Activated CD8-positive, alpha-beta memory T cell treated with anti-CD3 and anti-CD28 coated beads for 1 hour (primary cell): Measurements from ENCODE around the gene DSCAM.
"Not testable (repeated sequence)": the region's sequence is repeated elsewhere in the genome, so short reads cannot be mapped to it uniquely, and the experiment has no call there.

Experiments used
- DNase-seq, 2 donors: peaks; one replicate each; pipeline ENCODE4 v3.0.0-alpha.2; 2020; ENCODE audit warnings: low read depth in 1 of 2; ENCODE audit errors: extremely low read depth in 1 of 2

DSCAM gene

DNA sequence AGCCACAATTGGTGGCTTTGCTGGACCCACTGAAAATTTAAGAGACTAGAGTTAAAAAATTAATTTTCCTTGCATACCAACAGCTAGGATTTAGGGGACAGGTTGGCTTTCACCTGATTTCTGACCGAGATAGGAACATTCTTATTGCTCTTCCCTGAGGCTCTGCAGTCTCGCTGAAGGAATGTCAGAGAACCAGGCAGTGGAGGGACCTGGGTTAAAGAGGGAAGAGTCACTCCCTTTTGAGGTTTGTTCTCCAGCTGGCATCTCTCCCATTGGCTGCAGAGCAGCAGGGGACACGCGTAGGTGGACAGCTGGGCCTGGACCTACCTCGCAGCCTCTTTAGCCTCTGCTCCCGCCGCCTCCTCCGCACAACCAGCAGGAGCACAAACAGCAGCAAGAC, 772.2 kb downstream of the DSCAM start:
- no peak for DNase-seq

DNA sequence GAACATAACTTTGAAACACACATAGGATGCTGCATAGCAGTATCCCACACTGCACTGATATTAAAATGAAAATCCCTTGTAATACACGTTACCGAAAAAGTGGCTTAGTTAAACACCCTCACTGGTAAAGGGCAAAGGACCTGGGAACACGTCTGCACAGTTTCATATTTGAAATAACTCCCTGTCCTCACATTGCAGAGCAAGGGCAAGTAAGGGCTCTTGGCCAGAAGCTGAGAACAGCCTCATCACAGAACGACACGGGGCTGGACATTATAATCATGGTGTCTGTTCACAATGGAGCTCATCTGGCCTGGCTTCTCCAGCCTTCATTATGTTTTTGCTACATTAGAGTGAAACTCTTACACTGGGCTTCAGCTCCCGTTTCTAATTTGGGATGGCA, 772.8 kb downstream of the DSCAM start:
- no peak for DNase-seq

DNA sequence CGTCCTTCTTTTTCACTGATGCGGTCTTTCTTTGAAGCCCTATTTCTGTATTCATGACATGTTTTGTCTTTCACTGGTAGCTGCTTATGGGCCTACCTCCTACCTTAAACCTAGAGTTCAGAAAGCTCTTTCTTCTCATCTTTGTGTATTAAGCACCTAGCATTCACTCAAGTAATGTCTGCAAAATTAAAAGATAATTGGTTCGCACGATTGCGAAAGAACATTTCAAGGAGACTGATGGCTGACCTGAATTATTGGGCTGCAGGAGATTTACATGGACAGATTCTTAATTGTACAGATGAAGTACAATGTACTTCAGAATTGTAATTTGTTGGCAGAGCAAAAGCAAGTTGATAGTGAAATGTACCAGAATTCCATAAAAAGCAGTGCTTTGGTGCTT, 773.3 kb downstream of the DSCAM start:
- DNase-seq, result no peak

DNA sequence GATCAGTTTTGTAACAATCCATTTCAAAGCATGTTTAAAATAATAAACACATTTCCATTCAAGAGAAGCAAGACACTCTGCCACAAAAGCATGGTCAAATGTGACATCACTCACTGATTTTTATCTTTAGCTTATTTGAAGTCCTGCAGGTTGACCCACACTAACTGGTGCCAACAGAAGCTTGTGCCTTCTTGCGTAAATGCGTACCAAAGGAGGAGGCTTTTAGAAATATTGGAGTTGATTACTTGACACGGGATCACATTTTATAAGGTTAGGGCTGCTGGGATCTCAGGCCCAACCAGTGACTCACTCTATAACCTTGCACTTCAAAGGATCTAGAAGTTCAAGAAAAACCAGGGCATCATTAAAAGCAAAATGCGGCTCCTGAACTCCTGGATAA, 776.1 kb downstream of the DSCAM start:
- no peak for DNase-seq

DNA sequence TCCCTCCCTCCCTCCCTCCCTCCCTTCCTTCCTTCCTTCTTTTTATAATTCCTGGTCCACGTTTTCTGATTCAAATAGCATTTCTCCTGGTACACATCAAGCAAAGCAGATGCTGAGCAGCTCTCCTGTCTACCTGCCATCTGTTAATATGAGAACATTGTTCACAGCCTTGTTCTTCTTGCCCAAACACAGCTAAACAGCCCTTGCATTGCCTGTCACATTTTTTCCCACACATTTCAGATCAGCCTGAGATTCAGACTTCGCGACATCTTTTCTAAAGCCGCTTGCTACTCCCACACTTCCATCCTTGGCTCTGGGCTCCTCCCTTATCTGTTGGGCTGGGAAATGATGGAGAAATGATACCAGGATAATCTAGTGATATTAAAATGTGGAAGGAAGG, 779.2 kb downstream of the DSCAM start:
- DNase-seq, result no peak

DNA sequence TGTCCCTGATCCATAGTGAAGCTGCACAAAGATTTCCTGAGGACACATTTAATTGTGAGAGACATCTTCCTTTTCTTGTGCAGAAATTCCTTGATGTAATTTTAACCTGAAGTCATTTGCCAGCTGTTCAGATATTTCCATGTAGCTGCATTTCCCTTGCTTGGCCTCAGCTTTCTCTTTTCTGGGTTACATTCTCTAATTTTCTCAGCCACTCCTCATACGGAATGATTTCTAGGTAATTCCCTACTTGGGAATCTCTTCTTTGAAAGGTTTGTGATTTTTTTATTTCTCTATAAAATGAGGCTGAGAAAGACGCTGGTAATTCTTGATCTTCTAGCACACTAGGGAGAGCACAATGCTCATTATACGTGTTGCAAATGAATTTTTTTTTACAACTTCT, 780.7 kb downstream of the DSCAM start:
- no peak for DNase-seq

DNA sequence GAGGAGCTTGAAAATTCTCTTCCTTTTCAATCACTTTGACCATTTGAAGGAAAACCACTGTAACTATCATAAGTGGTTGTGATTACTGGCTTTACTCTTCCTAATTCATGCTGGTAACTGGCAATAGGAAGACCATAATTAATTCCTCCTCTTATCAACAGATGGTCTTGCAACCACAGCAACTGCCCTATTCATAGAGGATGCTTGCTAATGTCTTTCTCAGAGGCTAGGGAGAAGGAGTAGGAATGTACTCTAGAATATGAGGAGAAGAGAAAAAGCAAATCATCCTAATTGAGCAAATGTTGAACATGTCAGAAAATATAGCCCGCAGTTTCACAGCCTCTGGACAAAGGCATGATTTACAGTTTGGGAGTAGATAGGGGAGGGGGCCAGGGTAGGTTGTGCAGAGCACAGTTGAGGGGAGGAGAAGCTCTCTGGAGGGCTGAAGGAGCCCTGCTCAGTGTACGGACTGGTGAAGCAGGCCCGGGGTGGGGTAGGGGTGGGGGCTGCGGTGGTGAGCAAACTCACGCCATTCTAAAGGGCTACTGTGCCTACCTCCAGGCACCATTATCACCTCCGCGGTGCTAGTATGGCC, 786.8 kb downstream of the DSCAM start:
- DNase-seq, result no peak

DNA sequence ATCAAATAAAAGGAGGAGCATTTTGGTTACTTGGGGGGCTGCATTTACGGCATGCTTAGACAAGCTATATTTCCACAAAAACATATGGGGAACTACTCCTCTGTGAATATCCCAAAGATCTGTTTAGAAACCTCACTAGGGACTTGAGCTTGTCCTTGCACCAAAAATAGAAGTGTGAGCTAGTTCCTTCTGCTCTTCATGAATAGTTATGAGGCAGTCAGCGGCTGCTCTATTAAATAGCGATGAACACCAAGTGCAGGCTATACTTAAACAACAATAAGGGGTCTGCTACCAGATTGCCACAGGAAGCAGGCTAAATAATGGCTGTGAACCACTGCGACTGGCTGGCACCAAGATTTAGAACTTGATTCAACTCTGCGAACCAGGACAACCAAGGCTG, 789.6 kb downstream of the DSCAM start:
- no peak for DNase-seq

DNA sequence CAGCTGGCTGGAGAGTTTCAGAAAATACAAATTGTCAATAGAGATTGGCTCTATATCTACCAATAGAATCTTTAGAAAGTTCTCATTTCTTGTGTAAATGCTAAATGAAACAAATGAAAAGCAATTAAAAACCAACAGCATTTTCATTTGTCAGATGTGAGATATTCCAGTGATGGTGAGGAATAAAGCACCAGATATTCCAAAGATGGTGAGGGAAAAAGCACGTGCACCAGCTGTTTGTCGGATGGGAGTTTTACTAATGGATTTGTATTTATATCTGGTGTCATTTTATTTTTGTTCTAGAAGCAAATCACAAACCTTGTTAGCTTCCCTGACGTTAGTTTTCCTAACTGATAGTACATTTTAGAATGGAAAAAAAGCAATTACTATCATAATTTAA, 790.9 kb downstream of the DSCAM start:
- DNase-seq, result no peak

DNA sequence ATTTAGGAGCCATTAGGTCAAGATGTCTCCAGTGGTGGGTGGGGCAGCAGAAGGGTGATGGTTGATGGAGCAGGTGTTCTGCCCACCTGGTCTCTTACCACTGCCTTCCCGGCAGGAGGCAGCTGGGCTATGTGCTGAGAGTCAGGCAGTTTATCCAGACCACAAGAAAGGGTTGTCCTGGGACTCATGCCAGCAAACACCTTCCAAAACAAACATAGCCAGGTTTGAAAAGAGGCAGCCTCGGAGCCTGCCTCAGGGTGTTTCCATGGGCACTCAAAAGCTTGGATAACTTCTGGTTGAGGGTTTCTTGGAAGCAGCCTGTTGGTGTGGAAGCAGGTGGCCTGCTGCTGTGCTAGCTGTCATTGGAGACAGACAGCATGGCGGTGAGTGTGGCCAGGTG, 792.6 kb downstream of the DSCAM start:
- DNase-seq, result no peak

DNA sequence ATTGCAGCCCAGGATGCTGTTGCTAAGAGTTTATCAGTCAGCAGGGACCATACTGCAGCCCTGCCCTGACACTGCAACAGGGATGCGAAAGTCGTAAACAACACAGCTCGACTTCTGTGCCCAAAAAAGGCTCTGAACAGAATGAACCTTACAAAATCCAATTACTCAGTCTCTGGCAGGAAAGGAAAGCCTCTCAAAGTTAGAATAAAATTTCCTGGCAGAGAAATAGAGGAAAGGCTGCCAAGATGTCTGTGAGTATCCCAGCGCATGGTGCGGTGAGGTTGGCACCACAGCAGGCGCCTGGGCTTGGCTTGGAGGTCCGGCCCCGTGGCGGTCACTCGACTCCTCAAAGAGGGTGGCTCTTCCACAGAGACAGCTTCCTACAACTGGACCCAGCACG, 794.0 kb downstream of the DSCAM start:
- DNase-seq, result no peak

DNA sequence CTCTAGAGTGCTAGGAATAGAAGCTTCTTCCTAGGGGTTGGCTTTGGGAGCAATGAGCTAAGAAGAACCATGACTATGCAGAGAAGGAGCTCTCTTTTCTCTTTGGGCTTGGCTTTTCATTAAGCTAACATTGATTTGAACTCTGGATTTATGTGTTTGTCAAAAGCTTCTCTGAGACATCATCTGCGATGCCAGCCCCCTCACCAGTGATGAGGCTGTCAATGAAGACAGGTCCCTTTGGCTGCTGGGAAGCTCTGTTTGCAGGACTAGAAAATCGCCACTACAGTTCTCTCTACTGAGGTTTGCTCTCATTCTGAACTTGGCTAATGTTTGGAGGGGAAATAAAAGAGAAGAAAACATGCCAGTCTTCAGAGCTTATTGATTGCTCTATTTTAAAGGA, 794.7 kb downstream of the DSCAM start:
- DNase-seq, result no peak

DNA sequence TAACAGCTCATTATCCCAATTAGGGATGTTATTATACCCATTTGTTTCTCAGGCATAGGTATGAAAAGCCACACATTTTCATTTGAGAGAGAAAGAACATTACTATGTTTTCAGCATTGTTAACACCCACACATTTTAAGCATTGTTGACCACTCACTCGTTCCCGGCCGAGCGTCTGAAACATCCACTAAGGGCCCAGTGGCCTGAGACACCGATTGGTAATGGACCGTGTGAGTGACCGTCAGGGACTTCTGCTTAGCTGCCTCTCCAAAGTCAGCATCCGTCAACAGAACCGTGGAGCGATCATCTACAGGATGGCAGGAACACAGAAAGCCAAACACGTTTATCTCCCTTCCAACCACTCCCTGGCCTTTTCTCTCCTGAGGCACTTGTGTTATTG, 795.2 kb downstream of the DSCAM start:
- no peak for DNase-seq

DNA sequence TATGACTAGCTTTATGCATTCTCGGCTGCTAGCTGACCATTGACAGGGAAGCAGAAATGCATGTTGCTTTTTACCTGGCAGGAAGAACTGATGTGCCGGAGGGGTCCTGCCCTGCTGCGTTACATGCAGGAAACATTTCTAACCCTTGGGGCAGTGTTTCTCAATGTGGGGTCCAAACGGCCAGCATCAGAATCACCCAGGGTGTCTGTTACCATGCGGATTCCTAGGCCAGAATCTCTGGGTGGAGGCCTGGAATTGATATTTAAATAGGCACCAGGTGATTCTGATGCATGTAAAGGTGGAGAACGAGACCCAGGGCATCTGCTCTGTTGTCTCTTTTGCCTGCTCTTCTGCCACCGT, 797.0 kb downstream of the DSCAM start:
- DNase-seq, result no peak

DNA sequence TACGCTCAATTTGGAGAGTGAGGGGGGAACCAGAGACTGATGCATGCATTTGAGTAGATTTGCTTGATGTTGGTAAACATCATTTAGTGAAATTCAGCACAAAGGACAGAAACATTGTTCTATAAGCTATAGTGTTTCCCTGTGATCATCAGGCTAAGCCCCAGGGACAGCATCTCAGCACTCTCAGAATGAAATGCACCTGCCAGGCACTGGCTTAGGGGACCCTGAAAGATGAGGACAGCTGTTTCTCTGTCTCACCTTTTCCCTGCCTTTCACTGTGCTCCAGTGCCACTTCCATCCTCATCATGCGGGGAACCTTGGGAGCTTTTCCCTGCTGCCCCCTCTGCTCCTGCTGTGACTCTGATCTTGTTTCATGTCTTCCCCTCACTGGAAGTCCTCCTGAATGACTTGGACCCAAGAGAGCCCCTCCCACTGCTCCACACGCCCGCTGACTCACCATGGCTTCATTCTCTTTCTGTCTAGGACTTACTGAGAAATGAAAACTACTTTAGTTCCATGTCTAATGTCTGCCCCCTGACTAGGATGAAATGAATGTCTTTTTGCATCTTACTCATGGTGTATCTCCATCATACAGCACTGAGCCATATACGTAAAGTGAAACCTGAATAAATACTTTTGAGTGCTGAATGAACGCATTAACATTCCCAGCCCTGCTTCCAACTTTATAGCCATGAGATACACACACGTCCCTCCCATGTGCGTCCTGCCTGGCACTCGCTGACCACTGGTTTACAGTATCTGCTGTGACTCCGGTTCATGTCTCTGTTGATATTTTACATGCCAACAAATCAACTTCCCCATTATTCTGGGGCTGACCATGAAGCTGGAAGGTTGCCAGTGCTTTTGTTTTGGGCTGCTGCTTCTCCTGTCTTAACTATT, 797.7 kb downstream of the DSCAM start:
- DNase-seq, result no peak

DNA sequence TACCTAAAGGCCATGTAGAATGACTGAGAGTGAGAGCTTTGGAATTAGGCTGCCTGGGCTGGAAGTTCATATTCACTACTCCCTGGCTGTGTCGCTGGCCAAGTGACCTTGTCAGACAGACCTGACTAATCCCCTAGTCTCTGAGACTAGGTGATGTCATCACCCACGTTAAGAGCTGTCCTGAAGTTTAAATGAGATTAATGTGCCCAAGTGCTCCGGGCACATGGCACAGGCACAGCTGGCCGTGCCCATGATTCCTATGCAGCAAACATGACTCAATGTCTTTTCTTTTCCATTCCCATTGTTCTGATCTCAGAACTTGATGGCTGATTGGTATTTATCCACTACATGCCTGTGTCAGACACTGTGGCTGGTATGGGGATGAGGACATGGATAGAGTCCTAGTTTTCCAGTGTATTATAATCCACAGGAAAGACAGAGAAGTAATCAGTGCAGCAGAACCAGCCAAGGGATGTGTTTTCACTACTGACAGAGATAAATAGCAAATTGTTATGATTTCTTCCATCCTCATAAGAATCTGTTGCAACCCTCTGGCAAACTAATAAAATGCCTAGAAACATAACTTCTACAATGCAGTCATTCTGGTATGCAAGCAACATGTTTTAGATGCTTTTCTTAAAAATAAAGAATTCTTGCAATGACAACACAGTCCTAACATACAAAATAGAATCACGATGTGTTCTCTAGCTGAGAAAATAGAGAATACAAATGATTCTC, 798.8 kb downstream of the DSCAM start:
- DNase-seq, result no peak

DNA sequence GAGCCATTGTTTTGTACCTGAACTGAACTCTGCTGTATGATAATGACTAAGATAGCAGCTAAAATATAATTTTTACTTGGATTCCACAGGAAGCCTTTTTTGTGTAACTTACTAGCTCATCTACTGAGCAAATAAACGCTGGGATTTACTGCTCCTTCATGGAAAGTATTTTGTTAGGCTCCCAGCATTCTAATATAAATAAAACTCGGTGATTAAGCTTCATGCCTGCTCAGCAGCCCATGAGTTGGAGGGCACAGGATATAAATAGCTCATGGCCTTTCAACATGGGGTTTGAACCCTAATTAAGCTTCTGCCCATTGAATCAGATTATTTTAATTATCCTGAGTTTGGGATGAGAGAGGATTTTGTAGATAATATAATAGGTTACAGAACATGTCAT, 799.7 kb downstream of the DSCAM start:
- no peak for DNase-seq

DNA sequence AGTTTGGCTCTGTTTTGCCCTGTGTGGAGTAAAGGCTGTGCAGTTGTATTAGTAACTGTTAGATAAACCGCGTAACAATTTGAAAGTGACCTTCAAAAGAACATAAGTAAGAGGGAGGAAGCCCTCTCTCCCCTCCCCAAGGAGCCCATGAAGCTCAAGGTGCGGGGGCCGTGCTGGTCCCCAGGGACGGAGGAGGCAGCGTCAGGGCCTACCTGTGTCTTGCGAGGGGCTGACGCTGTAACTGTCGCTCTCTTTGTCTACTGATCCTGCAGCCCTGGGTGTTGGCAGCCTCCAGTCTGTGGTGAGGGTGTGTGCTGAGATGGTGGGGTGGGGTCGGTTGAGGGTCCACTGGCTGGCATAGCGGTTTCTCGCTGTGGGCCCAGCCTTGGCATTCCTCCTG, 803.1 kb downstream of the DSCAM start:
- no peak for DNase-seq

DNA sequence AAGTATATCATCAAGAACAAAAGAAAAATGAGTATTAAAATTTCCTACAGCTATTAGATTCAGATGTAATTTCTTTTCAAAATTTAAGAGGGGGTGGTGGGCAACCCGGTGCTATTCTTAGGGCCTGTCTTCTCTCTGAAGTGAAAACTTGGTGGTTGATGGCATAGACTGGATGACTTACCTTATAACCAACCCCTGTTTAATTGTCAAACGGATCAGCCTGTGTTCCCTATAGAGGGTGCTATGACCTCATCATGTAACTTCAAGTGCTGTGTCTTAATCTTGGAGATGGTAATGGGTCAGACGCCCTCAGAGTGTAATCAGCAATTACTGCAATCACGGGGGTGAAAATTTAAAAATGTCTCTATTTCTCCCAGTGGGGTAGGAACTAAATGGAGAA, 803.5 kb downstream of the DSCAM start:
- DNase-seq, result no peak

DNA sequence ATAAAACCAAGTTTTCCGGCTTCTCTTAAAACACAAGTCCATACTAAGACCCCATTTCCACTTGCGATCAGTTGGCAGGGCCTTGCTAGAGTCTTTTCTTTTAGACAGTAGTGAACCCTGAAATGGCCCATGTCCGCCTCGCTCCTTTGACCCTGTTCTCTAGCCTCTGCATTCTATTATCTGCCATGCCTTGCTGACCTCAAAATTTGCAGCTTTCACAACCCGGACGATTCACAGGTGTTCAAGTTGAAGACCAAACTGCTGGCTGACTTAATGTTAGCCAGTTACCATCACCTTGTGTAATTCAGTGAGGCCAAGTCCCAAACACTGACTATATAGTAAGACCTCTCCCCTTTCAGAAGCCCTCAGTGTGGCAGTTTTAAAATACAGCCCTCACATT, 805.5 kb downstream of the DSCAM start:
- no peak for DNase-seq

DNA sequence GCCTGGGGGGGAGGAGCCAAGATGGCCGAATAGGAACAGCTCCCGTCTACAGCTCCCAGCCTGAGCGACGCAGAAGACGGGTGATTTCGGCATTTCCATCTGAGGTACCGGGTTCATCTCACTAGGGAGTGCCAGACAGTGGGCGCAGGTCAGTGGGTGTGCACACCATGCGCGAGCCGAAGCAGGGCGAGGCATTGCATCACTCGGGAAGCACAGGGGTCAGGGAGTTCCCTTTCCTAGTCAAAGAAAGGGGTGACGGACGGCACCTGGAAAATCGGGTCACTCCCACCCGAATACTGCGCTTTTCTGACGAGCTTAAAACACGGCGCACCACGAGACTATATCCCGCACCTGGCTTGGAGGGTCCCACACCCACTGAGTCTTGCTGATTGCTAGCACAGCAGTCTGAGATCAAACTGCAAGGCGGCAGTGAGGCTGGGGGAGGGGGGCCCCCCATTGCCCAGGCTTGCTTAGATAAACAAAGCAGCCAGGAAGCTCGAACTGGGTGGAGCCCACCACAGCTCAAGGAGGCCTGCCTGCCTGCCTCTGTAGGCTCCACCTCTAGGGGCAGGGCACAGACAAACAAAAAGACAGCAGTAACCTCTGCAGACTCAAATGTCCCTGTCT, 813.7 kb downstream of the DSCAM start:
- not testable (repeated sequence) for DNase-seq

DNA sequence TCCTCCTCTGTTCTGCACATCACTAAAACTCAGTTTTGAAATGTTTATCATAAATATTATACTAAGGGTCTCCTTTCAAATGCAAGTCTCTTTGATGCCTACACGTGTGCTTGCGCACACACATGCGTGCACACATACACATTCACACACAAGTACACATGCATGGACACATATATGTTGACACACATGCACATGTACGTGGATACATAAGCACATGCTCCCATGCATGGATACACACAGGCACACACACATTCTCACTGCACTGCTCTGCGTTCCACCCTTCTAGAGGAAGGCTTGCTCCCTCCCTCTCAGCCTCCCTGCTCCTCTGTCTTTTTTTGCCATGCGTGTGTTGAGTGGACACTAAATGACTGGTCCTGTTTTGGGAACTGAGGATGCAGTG, 817.1 kb downstream of the DSCAM start:
- DNase-seq, result no peak
